K562 (cell line): ENCODE data around the gene DCN. TPM values are rescaled to one million over a fixed set of nuclear protein-coding genes. Genes with fewer than 3 reads are reported as not detected.

Experiments
- ATAC-seq: fragments of 200-7000 bp; cut with Tn5 transposase; 3 replicates; pipeline ENCODE4 v1.9.1; 2020; ENCODE audit warnings: moderate library complexity
- BruUV-seq: library from RNA; stranded (reverse); fragments of 400-500 nt; replicated peaks from 2 replicates; lab custom pipeline; 2021; lab: Mats Ljungman, UMichigan
- CTCF ChIA-PET: fragments of 300-600 bp; formaldehyde crosslinking; extraction: SDS; loops from one replicate; lab custom pipeline; 2021; ENCODE audit warnings: low intra/inter-chr PET ratio; lab: Yijun Ruan, JAX
- POLR2A ChIA-PET: fragments of 300-600, 350-650 bp; sonication (Branson Sonifier 250); formaldehyde crosslinking; extraction: SDS; loops from one replicate; lab custom pipeline; 2021; ENCODE audit warnings: antibody characterized with exemption, inconsistent platforms; lab: Yijun Ruan, JAX
- DNase-seq, 4 experiments: peaks; one replicate each; pipeline versions ENCODE4 v3.0.0 to v3.0.0-alpha.2; 2011 to 2018; ENCODE audit warnings: low spot score in 3 of 4, mixed read lengths in 3 of 4; ENCODE audit errors: extremely low read depth in 1 of 4
- FAIRE-seq: peaks from 2 replicates; lab custom pipeline; 2011; peaks lifted over from hg19 to GRCh38; lab: Jason Lieb, UNC
- H2AFZ ChIP-seq: 2 replicates; pipeline ENCODE4 v1.6.0; 2011; ENCODE audit warnings: low read depth, low read length, control low read depth, inconsistent platforms
- H3K27ac ChIP-seq: fragments of 200-600 bp; 3 replicates; pipeline ENCODE4 v1.8.0; 2011; ENCODE audit warnings: low read depth, mild to moderate bottlenecking, control low read depth, inconsistent platforms, low read length, moderate library complexity, mixed read lengths; ENCODE audit errors: extremely low read depth
- H3K27me3 ChIP-seq, 2 experiments: fragments of 300-600 bp in 1 of 2; 2 replicates in 1 of 2; 3 replicates in 1 of 2; pipeline versions ENCODE4 v1.6.0 to v1.8.0; 2011; ENCODE audit warnings: inconsistent platforms in 2 of 2, low read length in 2 of 2, mild to moderate bottlenecking in 1 of 2, mixed read lengths in 1 of 2, moderate library complexity in 1 of 2; ENCODE audit not compliant: control insufficient read depth in 2 of 2, insufficient read depth in 2 of 2
- H3K36me3 ChIP-seq: fragments of 300-600 bp; 3 replicates; pipeline ENCODE4 v1.8.0; 2011; ENCODE audit warnings: mild to moderate bottlenecking, low read length, inconsistent platforms; ENCODE audit not compliant: control insufficient read depth, insufficient read depth
- H3K4me1 ChIP-seq, 2 experiments: fragments of 200-600 bp in 1 of 2; replicated peaks in 1 of 2; 2 replicates in 1 of 2; 3 replicates in 1 of 2; pipeline versions ENCODE4 v1.5.1 to v1.8.0; 2011; ENCODE audit warnings: inconsistent platforms in 2 of 2, low read length in 2 of 2, mild to moderate bottlenecking in 1 of 2, mixed read lengths in 1 of 2, moderate library complexity in 1 of 2; ENCODE audit not compliant: control insufficient read depth in 2 of 2, insufficient read depth in 2 of 2
- H3K4me2 ChIP-seq: 2 replicates; pipeline ENCODE4 v1.6.1; 2011; ENCODE audit warnings: low read length, control low read depth, inconsistent platforms, mixed read lengths; ENCODE audit not compliant: insufficient read depth
- H3K4me3 ChIP-seq: fragments of 200-600 bp; sonication (generic), shearing (Covaris generic); 2 replicates; pipeline ENCODE4 v1.5.1; 2016; ENCODE audit warnings: control low read depth, inconsistent platforms
- H3K79me2 ChIP-seq: fragments of 200-600 bp; 3 replicates; pipeline ENCODE4 v1.8.0; 2011; ENCODE audit warnings: low read length, inconsistent platforms; ENCODE audit not compliant: control insufficient read depth, insufficient read depth
- H3K9ac ChIP-seq, 2 experiments: 2 replicates each; pipeline versions ENCODE4 v1.6.0 to v1.6.1; 2011; ENCODE audit warnings: low read depth in 2 of 2, low read length in 2 of 2, control low read depth in 1 of 2, inconsistent platforms in 1 of 2, mild to moderate bottlenecking in 1 of 2, mixed read lengths in 1 of 2; ENCODE audit not compliant: insufficient read depth in 1 of 2
- H3K9me1 ChIP-seq: one replicate; pipeline ENCODE4 v1.6.0; 2011; ENCODE audit warnings: inconsistent platforms, mild to moderate bottlenecking, low read length, moderate library complexity; ENCODE audit not compliant: control insufficient read depth, insufficient read depth
- H3K9me3 ChIP-seq: replicated peaks from 2 replicates; pipeline ENCODE4 v1.5.1; 2011; ENCODE audit warnings: low read depth, low read length, inconsistent platforms; ENCODE audit not compliant: control insufficient read depth, insufficient read depth
- H4K20me1 ChIP-seq: replicated peaks from 2 replicates; pipeline ENCODE4 v1.6.1; 2011; ENCODE audit warnings: low read length, inconsistent platforms, mixed read lengths; ENCODE audit not compliant: control insufficient read depth, insufficient read depth
- EGR1 ChIP-seq: fragments of 450-650 bp; conservative IDR thresholded peaks from 2 replicates; pipeline ENCODE4 v1.6.1; 2017; ENCODE audit warnings: mild to moderate bottlenecking
- ETS1 ChIP-seq: conservative IDR thresholded peaks from 2 replicates; pipeline ENCODE4 v1.6.1; 2011; ENCODE audit warnings: low read depth, mild to moderate bottlenecking, low read length; ENCODE audit not compliant: control insufficient read depth
- FOSL1 ChIP-seq: fragments of 200-800 bp; sonication (Bioruptor generic); conservative IDR thresholded peaks from 2 replicates; pipeline ENCODE4 v1.6.1; 2016; ENCODE audit warnings: missing genetic modification characterization, missing compliant biosample characterization
- KDM1A ChIP-seq, 2 experiments: fragments of 450-650 bp; IDR thresholded peaks; 2 replicates each; pipeline ENCODE4 v1.6.1; 2016; ENCODE audit warnings: mild to moderate bottlenecking in 2 of 2
- NFRKB ChIP-seq: fragments of 450-650 bp; IDR thresholded peaks from 2 replicates; pipeline ENCODE4 v1.6.1; 2016; ENCODE audit warnings: low read depth
- NR3C1 ChIP-seq: sonication (generic); formaldehyde crosslinking; IDR thresholded peaks from 2 replicates; pipeline ENCODE4 v1.8.1; 2022; ENCODE audit warnings: missing genetic modification reagents
- POLR3G ChIP-seq: IDR thresholded peaks from 2 replicates; pipeline ENCODE4 v1.6.1; 2011; ENCODE audit not compliant: insufficient read length, insufficient replicate concordance; ENCODE audit errors: extremely low read depth
- SAP30 ChIP-seq: fragments of 200-600 bp; sonication (generic); IDR thresholded peaks from 2 replicates; pipeline ENCODE4 v1.6.1; 2012; ENCODE audit warnings: borderline replicate concordance, low read depth, mild to moderate bottlenecking, moderate library complexity, low read length, control low read depth, inconsistent platforms; ENCODE audit not compliant: insufficient read depth, poor library complexity, severe bottlenecking
- TEAD1 ChIP-seq, 2 experiments: fragments of 450-650 bp in 1 of 2; sonication (generic) in 1 of 2; formaldehyde crosslinking; IDR thresholded peaks; 2 replicates each; pipeline versions ENCODE4 v1.4.0 to v1.8.0; 2020 to 2022; ENCODE audit warnings: mild to moderate bottlenecking in 2 of 2, missing genetic modification reagents in 1 of 2
- TFAP4 ChIP-seq: sonication (generic); formaldehyde crosslinking; IDR thresholded peaks from 2 replicates; pipeline ENCODE4 v1.8.0; 2022; ENCODE audit warnings: missing genetic modification reagents, mild to moderate bottlenecking, moderate library complexity, borderline replicate concordance
- ZNF311 ChIP-seq: fragments of 250-450 bp; sonication (Bioruptor Pico); IDR thresholded peaks from 2 replicates; pipeline ENCODE4 v1.4.0; 2020; ENCODE audit warnings: mild to moderate bottlenecking, moderate library complexity
- WGBS: fragments of 100-300 bp; shearing (Covaris generic); methylation state at CpG from one replicate; pipeline ENCODE4 v1.1.6; 2016; ENCODE audit warnings: low coverage, mixed read lengths; ENCODE audit not compliant: insufficient coverage; ENCODE audit errors: missing lambda C conversion rate; 5-methylcytosine and 5-hydroxymethylcytosine counted together
- in situ Hi-C: fragments of 300-500 bp; cut with MboI; formaldehyde crosslinking; loops from 4 replicates; pipeline ENCODE4 v1.15.0; 2018; ENCODE audit warnings: inconsistent platforms, mixed read lengths
- intact Hi-C: fragments of 100-400 bp; cut with micrococcal nuclease; formaldehyde crosslinking; loops from 2 replicates; pipeline ENCODE4 v1.14.2; 2022
- polyA plus RNA-seq, 8 experiments: library from polyadenylated mRNA; depleted of rRNA in 4 of 8; stranded (reverse) in 5 of 8; unstranded in 3 of 8; fragments of >200 nt; fragmentation: Nextera tagmentation in 2 of 8; fragmentation: Illumina TruSeq in 1 of 8; extraction: Ambion mirVana in 2 of 8; extraction: Trizol in 1 of 8; gene quantifications; 2 replicates each; pipeline versions ENCODE4 v1.2.1 to v1.2.3, GENCODE V29; 2011 to 2014; ENCODE audit warnings: inconsistent platforms in 1 of 8, missing spikeins in 1 of 8
- total RNA-seq, 7 experiments: library from RNA; depleted of rRNA in 6 of 7; stranded (reverse); fragments of >200 nt in 6 of 7; fragmentation: Illumina TruSeq in 2 of 7; extraction: Trizol in 2 of 7; gene quantifications; 2 replicates each; pipeline versions ENCODE4 v1.2.1 to v1.2.3, GENCODE V29; 2011 to 2021; ENCODE audit warnings: low replicate concordance in 1 of 7

Gene DCN
- total and polyA plus RNA-seq, 9 of the 15 experiments (the other 6 are each of a cell fraction or from before 2014, with no cell fraction given), result 0.08 to 2.4 (median 0.31) TPM; not detected in 1

- Histone ChIP-seq H3K27ac (no peak overlapping the region), H3K79me2 (no peaks in the 10 kb centered on the region), H3K9ac (no peak overlapping the region), H3K4me1 (no peaks in the 10 kb centered on the region), H2AFZ (no peak overlapping the region), H3K4me2 (no peak overlapping the region)
- POLR2A ChIA-PET, result interaction anchor here (1.3 kb wide), 1 partner anchor 10 kb away, joined by 3 read pairs; no protein-coding TSS in a partner anchor
- ATAC-seq, result no peak
- in situ Hi-C loops, result no loop called here
- WGBS, result 2% methylated on average over 4 of the region's 4 CpGs
- TF ChIP-seq NFRKB (no peak), POLR3G (no peak), ETS1 (no peak), TEAD1 (CRISPR knock-in tag; IDR thresholded peaks at IDR 0.05) (no peak), FOSL1 (no peak), NR3C1 (CRISPR knock-in tag) (no peak), SAP30 (no peak), ZNF311 (CRISPR knock-in tag) (no peak), TFAP4 (no peak), EGR1 (no peak), KDM1A (IDR thresholded peaks at IDR 0.05) (no peak)
- TF ChIP-seq, all 486 proteins: peak for 0
- no TSS peak for BruUV-seq
- Histone ChIP-seq H3K9me1 (no peaks in the 10 kb centered on the region), H4K20me1 (no peaks in the 10 kb centered on the region), H3K27me3 (no peaks in the 10 kb centered on the region), H3K9me3 (no peaks in the 10 kb centered on the region), H3K4me3 (no peak overlapping the region), H3K36me3 (no peaks in the 10 kb centered on the region)
- intact Hi-C loops, result no loop called here
- no peak for DNase-seq
- FAIRE-seq, result no peak
- CTCF ChIA-PET, result no interaction called here
Measured at GRCh38 chr12:91180582-91181395, 1.8 kb downstream of the DCN start.
